GM12878 (cell line): ENCODE data around the gene DCUN1D4.

Experiments used
- CHD2 ChIP-seq: IDR thresholded peaks from 2 replicates; pipeline ENCODE4 v1.6.1; 2011; ENCODE audit warnings: low read depth, low read length, improper control_type of control experiment, borderline replicate concordance
- TCF12 ChIP-seq: IDR thresholded peaks from 2 replicates; pipeline ENCODE4 v1.6.1; 2011; ENCODE audit warnings: low read depth, mild to moderate bottlenecking, low read length
- TF ChIP-seq, protein P1 (sequence below), 3 experiments: IDR thresholded peaks in 2 of 3; conservative IDR thresholded peaks in 1 of 3; 2 replicates each; pipeline ENCODE4 v1.5.1; 2011; ENCODE audit warnings: low read depth in 3 of 3, low read length in 3 of 3, mild to moderate bottlenecking in 3 of 3, control low read depth in 2 of 3, moderate library complexity in 2 of 3, inconsistent platforms in 1 of 3, mixed read lengths in 1 of 3; ENCODE audit not compliant: control insufficient read depth in 2 of 3, insufficient read depth in 1 of 3; ENCODE audit errors: extremely low read depth in 1 of 3
- TF ChIP-seq, protein P2 (sequence below): fragments of 450-650 bp; IDR thresholded peaks from 2 replicates; pipeline ENCODE4 v1.6.1; 2017; ENCODE audit warnings: mild to moderate bottlenecking
- TF ChIP-seq, protein P3 (sequence below): IDR thresholded peaks from 2 replicates; pipeline ENCODE4 v1.6.1; 2012; ENCODE audit warnings: low read depth, low read length, improper control_type of control experiment
- TF ChIP-seq, protein P4 (sequence below): IDR thresholded peaks from 2 replicates; pipeline ENCODE4 v1.6.1; 2011; ENCODE audit warnings: low read depth, mild to moderate bottlenecking, low read length, moderate library complexity, borderline replicate concordance; ENCODE audit errors: extremely low read depth
- TF ChIP-seq, protein P5 (sequence below): IDR thresholded peaks from 2 replicates; pipeline ENCODE4 v1.6.1; 2011; ENCODE audit warnings: low read depth, low read length, improper control_type of control experiment, borderline replicate concordance

DNA sequence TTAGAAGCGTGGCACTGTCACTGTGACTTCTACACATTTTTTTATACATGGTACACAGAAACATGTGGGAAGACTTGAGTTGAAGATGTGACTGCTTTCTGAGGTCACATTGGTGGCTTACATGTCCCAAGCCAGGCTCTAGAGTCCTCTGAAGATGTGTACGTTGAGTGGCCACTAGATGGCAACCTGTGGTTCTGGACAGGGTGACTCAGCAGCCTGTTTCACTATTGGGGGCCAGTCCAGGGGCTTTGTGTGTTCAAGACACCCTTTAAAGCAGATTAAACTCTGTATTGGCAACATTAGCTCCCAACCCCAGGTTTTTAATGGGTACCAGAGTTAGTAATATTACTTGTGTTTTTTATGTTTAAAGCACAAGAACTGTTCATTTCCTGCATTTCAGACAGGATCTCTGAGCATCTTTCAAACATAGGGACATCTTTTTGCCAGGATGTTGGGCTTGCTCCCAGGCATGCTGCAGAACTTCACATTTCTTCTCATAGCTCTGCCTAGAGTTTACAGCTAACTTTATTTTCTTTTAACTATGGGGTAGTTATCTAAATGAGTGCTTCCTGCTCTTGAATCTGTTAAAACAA is 53.0 kb downstream of the DCUN1D4 start:
- TF ChIP-seq, protein P1, sequence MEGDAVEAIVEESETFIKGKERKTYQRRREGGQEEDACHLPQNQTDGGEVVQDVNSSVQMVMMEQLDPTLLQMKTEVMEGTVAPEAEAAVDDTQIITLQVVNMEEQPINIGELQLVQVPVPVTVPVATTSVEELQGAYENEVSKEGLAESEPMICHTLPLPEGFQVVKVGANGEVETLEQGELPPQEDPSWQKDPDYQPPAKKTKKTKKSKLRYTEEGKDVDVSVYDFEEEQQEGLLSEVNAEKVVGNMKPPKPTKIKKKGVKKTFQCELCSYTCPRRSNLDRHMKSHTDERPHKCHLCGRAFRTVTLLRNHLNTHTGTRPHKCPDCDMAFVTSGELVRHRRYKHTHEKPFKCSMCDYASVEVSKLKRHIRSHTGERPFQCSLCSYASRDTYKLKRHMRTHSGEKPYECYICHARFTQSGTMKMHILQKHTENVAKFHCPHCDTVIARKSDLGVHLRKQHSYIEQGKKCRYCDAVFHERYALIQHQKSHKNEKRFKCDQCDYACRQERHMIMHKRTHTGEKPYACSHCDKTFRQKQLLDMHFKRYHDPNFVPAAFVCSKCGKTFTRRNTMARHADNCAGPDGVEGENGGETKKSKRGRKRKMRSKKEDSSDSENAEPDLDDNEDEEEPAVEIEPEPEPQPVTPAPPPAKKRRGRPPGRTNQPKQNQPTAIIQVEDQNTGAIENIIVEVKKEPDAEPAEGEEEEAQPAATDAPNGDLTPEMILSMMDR (IDR thresholded peaks at IDR 0.05 in 2 of 3, conservative IDR thresholded peaks at IDR 0.05 in 1 of 3; ENCODE audit: control insufficient read depth in 2 of 3, extremely low read depth in 1 of 3, insufficient read depth in 1 of 3, low read depth in 3 of 3, low read length in 3 of 3) = peak; percentile 82 to 88 (median 87)
- TF ChIP-seq CHD2 = no peak
- TF ChIP-seq TCF12 = no peak
- TF ChIP-seq, protein P2, sequence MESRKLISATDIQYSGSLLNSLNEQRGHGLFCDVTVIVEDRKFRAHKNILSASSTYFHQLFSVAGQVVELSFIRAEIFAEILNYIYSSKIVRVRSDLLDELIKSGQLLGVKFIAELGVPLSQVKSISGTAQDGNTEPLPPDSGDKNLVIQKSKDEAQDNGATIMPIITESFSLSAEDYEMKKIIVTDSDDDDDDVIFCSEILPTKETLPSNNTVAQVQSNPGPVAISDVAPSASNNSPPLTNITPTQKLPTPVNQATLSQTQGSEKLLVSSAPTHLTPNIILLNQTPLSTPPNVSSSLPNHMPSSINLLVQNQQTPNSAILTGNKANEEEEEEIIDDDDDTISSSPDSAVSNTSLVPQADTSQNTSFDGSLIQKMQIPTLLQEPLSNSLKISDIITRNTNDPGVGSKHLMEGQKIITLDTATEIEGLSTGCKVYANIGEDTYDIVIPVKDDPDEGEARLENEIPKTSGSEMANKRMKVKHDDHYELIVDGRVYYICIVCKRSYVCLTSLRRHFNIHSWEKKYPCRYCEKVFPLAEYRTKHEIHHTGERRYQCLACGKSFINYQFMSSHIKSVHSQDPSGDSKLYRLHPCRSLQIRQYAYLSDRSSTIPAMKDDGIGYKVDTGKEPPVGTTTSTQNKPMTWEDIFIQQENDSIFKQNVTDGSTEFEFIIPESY = no peak
- TF ChIP-seq, protein P3, sequence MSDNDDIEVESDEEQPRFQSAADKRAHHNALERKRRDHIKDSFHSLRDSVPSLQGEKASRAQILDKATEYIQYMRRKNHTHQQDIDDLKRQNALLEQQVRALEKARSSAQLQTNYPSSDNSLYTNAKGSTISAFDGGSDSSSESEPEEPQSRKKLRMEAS = no peak
- TF ChIP-seq, protein P4, sequence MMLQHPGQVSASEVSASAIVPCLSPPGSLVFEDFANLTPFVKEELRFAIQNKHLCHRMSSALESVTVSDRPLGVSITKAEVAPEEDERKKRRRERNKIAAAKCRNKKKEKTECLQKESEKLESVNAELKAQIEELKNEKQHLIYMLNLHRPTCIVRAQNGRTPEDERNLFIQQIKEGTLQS = peak; percentile 17; the same call in 1 of the 2 replicates
- TF ChIP-seq, protein P5, sequence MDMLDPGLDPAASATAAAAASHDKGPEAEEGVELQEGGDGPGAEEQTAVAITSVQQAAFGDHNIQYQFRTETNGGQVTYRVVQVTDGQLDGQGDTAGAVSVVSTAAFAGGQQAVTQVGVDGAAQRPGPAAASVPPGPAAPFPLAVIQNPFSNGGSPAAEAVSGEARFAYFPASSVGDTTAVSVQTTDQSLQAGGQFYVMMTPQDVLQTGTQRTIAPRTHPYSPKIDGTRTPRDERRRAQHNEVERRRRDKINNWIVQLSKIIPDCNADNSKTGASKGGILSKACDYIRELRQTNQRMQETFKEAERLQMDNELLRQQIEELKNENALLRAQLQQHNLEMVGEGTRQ = no peak
